GM19025 (cell line): ENCODE measurements around the gene LGR5.
"Not testable (repeated sequence)": the region's sequence is repeated elsewhere in the genome, so short reads cannot be mapped to it uniquely, and the experiment has no call there.

Experiments used
- ATAC-seq: cut with Tn5 transposase; IDR thresholded peaks from one replicate; pipeline ENCODE4 v1.9.1; 2021; ENCODE audit warnings: mild to moderate bottlenecking, low read depth, moderate library complexity; ENCODE audit not compliant: unreplicated experiment

The LGR5 gene

DNA sequence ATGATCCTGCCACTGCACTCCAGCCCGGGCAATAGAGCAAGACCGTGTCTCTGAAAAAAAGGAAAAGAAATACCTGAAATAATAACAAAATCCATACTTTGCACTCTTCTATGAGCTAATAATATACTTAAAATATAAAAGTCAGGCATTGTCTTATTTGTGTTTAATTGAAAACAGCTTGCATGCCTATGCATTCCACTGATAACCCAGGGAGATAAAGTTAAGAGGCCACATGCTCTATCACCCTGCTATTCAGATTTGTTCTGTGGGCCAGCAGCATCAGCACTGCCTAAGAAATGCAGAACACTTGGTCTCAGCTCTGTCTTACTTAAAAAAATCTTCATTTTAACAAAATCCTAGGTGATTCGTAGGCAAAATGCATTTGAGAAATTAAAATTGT, 99.2 kb downstream of the LGR5 start:
- ATAC-seq, result no peak

DNA sequence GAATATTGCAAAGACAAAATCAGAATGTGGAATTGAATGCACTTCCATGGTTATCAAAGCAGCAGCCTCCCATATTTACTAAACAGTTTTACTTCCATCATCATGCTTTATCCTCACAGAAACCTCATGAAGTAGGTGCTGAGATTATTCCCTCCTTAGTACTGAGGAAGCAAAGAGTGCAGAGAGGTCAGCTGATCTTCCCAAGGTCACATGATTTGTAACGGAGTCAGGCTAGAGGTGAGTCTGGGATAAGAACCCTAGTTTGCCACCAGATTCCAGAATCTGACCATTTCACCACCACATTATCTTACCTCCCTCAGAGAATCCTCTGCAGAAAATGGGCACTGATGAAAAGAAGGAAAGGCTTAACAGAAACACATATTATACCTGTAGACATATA, 102.0 kb downstream of the LGR5 start:
- no peak for ATAC-seq

GRCh38 chr12:71546322-71546861, 106.8 kb downstream of the LGR5 start:
- no peak for ATAC-seq

- no peak for ATAC-seq
Observed at GRCh38 chr12:71548893-71549292, 109.3 kb downstream of the LGR5 start.

- no peak for ATAC-seq
Observed at GRCh38 chr12:71551529-71551928, 111.9 kb downstream of the LGR5 start.

DNA sequence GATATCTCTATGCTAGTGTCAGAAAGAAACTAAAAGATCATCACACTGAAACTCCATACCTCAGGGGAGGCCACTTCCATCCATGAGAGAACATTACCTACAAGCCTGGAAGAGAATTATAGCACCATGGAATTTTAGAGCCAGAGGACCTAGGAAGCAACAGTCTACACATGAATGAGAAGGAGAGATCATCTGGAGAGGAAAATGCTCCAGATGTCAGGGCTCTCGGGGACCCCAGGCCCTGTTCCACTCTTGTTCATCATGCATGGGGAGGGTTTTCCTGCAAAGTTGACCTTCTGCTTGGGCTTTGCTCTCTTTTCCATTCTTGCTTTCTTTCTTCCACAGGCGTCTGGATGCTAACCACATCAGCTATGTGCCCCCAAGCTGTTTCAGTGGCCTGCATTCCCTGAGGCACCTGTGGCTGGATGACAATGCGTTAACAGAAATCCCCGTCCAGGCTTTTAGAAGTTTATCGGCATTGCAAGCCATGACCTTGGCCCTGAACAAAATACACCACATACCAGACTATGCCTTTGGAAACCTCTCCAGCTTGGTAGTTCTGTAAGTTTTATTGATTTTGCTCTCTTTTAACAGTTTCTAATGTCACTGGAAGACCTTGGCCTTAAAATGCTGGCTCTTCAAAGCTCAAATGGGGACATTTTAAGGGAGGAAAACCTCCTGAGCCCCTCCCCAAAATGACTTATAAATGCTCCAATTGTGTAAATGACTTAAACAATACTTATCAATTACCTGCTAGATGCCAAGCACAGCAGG, 113.3 kb downstream of the LGR5 start:
- ATAC-seq, result no peak

GRCh38 chr12:71555191-71555590, 115.6 kb downstream of the LGR5 start:
- no peak for ATAC-seq

DNA sequence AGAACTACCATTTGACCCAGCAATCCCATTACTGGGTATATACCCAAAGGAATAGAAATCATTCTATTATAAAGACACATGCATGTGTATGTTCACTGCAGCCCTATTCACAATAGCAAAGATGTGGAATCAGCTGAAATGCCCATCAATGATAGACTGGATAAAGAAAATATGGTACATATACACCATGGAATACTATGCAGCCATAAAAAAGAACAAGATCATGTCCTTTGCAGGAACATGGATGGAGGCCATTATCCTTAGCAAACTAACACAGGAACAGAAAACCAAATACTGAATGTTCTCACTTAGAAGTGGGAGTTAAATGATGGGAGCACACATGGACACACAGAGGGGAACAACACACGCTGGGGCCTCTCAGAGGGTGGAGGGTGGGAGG, 116.2 kb downstream of the LGR5 start:
- ATAC-seq, result not testable (repeated sequence)

DNA sequence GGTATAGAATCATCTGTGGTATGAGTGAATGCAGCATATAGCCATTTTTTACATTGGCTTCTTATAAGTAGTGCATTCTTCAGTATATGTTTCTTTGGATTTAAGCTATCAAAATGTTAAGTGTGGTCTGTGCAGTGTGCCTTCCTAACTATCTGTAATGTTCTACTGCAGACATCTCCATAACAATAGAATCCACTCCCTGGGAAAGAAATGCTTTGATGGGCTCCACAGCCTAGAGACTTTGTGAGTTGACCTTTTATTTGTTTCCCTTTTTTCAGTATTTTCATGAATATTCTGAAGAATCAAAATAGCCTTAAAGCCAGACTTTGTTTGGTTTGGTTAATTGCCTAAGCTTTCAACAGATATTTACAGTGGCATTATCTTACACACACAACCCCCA, 116.8 kb downstream of the LGR5 start:
- no peak for ATAC-seq

- ATAC-seq, result no peak
Observed at GRCh38 chr12:71556875-71557274, 117.3 kb downstream of the LGR5 start.

- no peak for ATAC-seq
Observed at GRCh38 chr12:71558445-71558844, 118.8 kb downstream of the LGR5 start.

DNA sequence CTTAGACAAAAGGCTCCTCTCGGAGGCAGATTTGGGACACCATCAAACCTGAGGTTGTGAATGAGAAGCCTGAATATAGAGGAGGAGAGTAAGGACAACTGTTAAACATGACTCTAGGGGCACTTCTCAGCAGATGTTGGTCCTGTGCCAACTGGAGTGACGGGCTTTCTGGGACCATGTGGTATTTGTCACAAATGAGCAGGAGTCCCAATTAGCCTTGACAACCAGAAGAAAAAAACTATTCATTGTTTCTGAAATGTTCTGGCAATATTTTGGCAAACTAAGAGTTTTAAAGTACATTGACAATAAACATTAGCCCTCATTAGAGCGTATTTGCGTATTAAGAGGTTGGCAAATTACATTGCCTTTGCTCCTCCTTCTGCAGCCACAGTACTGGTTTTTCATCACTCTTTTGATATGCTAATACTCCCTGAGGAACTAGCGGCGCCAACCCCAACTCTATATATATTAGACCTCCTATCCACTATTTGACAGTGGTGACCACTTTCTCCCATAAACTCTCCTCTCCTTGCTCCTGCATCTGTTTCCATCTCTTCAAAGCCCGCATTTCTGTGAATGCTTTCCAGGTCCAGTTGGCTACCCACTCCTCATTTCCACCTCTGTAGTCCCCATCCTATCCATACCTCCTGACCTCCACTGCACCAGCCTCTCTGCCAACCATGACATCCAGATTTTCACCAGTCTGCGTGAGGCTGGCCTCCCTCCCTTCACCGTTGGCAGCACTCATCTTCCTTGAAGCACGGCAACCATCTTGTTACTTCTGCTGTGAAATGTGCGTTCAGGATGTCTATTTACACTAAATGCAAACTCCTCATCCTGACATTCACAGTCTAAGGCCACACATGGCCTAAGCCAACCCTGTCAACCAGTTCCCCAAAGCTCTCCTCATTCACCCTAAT, 123.3 kb downstream of the LGR5 start:
- no peak for ATAC-seq

DNA sequence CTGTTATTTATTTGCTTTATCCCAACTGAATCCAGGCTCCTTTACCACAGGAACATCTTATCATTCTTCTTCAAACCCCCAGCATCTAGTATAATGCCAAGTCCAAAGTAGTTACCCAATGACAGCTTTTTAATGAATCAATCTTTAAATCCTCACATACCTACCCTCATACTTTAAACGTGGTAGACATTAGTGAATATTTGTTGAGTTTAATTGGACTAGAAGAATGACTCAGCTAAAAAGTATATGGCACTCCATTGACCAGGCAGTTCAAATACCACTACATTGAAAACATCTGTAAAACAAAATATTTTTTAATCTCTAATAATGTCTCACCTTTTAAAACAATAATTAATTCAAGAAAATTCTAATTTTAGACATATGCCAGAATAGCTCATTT, 125.9 kb downstream of the LGR5 start:
- no peak for ATAC-seq

- no peak for ATAC-seq
Observed at GRCh38 chr12:71566655-71567054, 127.1 kb downstream of the LGR5 start.

DNA sequence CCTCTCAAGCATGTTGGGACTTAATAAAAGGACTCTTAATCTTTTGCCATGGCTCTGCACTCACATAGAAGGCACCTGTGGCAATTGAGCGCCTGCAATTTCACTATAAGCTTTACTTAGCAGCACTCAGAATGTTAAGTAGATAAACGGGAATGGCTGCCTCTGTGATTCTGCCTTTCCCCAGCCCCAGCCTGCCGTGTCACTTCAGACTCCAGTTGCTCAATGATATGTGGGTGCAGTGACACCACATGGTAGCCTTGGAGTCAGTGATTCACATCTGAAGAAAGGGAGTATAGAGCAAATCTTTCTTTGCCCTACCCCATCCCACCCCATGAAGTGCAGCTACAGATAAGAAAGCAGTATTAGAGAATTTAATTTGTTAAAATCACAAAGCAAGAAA, 127.9 kb downstream of the LGR5 start:
- no peak for ATAC-seq

- not testable (repeated sequence) for ATAC-seq
Observed at GRCh38 chr12:71569885-71570284, 130.3 kb downstream of the LGR5 start.

DNA sequence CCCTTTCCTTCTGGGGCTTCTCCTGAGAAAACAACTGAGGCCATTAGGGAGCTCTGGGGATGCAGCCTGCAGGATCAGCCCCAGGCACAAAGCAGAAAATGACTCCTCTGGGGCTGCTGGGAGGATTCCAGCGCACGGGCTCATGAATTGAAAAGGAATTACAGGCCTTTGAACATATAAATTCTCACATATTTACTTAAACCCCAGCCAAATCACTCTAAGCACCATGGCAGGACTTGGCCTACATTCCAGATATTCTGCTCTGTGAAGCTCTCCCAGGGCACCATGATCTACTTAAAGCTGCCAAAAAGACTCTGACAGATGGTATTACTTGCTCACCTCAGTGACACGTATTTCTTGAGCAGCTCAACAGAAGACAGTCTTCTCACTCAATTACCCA, 136.9 kb downstream of the LGR5 start:
- no peak for ATAC-seq

DNA sequence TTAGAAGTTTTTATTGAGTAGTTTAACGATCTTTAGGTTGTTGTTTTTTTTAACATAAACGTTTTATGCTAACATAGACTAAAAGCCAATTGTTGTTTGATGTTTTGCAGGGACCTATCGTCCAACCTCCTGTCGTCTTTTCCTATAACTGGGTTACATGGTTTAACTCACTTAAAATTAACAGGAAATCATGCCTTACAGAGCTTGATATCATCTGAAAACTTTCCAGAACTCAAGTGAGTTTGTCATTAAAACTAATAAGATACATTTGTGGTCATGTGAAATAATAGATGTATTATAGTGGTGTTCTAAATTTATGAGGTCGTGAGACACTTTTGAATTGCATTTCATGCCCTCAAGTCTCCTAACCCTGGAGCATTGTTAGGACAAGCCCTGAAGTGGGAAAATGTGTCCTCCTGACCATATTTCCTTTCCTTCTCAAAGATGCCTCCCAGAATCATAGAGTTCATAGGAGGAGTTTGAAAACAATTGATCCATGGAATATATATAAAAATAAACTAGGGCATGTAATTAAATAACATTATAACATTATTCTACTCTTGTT, 139.2 kb downstream of the LGR5 start:
- no peak for ATAC-seq

DNA sequence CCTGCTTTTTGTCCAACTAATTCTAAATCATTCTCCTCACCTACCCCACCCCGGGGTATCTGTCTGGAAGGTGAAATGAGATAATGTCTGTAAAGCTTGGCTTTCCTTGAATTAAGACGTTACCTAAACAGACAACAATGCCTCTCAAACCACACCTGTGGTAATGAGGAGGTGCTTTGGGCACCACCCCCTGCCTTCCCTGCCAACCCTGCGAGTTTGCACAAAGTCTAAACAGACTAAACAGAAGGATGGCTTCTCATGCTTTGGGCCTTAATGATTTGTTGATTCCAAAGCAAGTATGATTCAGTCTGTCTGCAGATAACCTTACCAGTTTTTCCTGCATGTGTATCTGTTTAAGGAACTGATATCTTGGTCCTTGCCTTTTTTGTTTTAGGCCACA, 141.6 kb downstream of the LGR5 start:
- ATAC-seq, result no peak

GRCh38 chr12:71582925-71583324, 143.3 kb downstream of the LGR5 start:
- no peak for ATAC-seq

DNA sequence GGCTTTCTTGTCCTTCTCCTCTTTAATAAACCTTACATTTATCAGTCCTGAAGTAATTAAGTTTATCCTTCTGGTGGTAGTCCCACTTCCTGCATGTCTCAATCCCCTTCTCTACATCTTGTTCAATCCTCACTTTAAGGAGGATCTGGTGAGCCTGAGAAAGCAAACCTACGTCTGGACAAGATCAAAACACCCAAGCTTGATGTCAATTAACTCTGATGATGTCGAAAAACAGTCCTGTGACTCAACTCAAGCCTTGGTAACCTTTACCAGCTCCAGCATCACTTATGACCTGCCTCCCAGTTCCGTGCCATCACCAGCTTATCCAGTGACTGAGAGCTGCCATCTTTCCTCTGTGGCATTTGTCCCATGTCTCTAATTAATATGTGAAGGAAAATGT, 144.8 kb downstream of the LGR5 start:
- no peak for ATAC-seq
